Fibroblast of lung (primary cell): ENCODE measurements around the gene TPH1.

Experiments used
- CTCF ChIP-seq, 2 donors: IDR thresholded peaks in 1 of 2; conservative IDR thresholded peaks in 1 of 2; 1 replicate in 1 of 2; 2 replicates in 1 of 2; pipeline ENCODE4 v1.5.1; 2011 to 2012; ENCODE audit warnings: low read length in 2 of 2, control low read depth in 1 of 2, inconsistent platforms in 1 of 2, low read depth in 1 of 2, mild to moderate bottlenecking in 1 of 2
- EZH2 ChIP-seq: IDR thresholded peaks from 2 replicates; pipeline ENCODE4 v1.5.1; 2012; ENCODE audit warnings: low read length, control low read depth, mild to moderate bottlenecking; ENCODE audit errors: missing control alignments

GRCh38 chr11:18022419-18022818, 23.6 kb downstream of the TPH1 start:
- TF ChIP-seq CTCF (conservative IDR thresholded peaks at IDR 0.05 in 1 of 2, IDR thresholded peaks at IDR 0.05 in 1 of 2; ENCODE audit: low read depth in 1 of 2, low read length in 2 of 2) (no peak), EZH2 (no peak)
